Stimulated activated CD4-positive, alpha-beta T cell treated with anti-CD3 and anti-CD28 coated beads, Interleukin-1b, Interleukin-23, amount 100 ng/mL, for 48 hours (primary cell): ENCODE measurements around the gene NMNAT2.
"Not testable (repeated sequence)": the region's sequence is repeated elsewhere in the genome, so short reads cannot be mapped to it uniquely, and the experiment has no call there.

Experiments
- DNase-seq: peaks from one replicate; pipeline ENCODE4 v3.0.0-alpha.2; 2020

Gene NMNAT2

GRCh38 chr1:183417772-183418491 lies at the start of gene NMNAT2:
NMNAT2 (minus strand) TSS chr1:183418380; CDS start chr1:183418267, 113 bp downstream.
- no peak for DNase-seq

GRCh38 chr1:183467687-183468086 lies 49.5 kb upstream of the NMNAT2 start:
- no peak for DNase-seq

- DNase-seq, result no peak
Measured at GRCh38 chr1:183466781-183467180, 48.6 kb upstream of the NMNAT2 start.

- DNase-seq, result no peak
Measured at GRCh38 chr1:183463566-183463965, 45.4 kb upstream of the NMNAT2 start.

- no peak for DNase-seq
Measured at GRCh38 chr1:183461350-183461749, 43.2 kb upstream of the NMNAT2 start.

GRCh38 chr1:183460596-183460995 lies 42.4 kb upstream of the NMNAT2 start:
- no peak for DNase-seq

GRCh38 chr1:183457449-183457848 lies 39.3 kb upstream of the NMNAT2 start:
- no peak for DNase-seq

- no peak for DNase-seq
Measured at GRCh38 chr1:183456826-183457225, 38.6 kb upstream of the NMNAT2 start.

- DNase-seq, result no peak
Measured at GRCh38 chr1:183454377-183454776, 36.2 kb upstream of the NMNAT2 start.

GRCh38 chr1:183450093-183450492 lies 31.9 kb upstream of the NMNAT2 start:
- DNase-seq, result no peak

- DNase-seq, result no peak
Measured at GRCh38 chr1:183449223-183449770, 31.1 kb upstream of the NMNAT2 start.

GRCh38 chr1:183444243-183444642 lies 26.1 kb upstream of the NMNAT2 start:
- no peak for DNase-seq

GRCh38 chr1:183443466-183443865 lies 25.3 kb upstream of the NMNAT2 start:
- no peak for DNase-seq

- DNase-seq, result no peak
Measured at GRCh38 chr1:183443011-183443410, 24.8 kb upstream of the NMNAT2 start.

- DNase-seq, result no peak
Measured at GRCh38 chr1:183438060-183438459, 19.9 kb upstream of the NMNAT2 start.

GRCh38 chr1:183435497-183435896 lies 17.3 kb upstream of the NMNAT2 start:
- DNase-seq, result no peak

GRCh38 chr1:183433703-183434102 lies 15.5 kb upstream of the NMNAT2 start:
- no peak for DNase-seq

GRCh38 chr1:183432548-183432875 lies 14.3 kb upstream of the NMNAT2 start:
- no peak for DNase-seq

- no peak for DNase-seq
Measured at GRCh38 chr1:183431840-183432547, 13.8 kb upstream of the NMNAT2 start.

GRCh38 chr1:183427591-183427990 lies 9.4 kb upstream of the NMNAT2 start:
- not testable (repeated sequence) for DNase-seq

- no peak for DNase-seq
Measured at GRCh38 chr1:183424691-183425090, 6.5 kb upstream of the NMNAT2 start.

GRCh38 chr1:183423541-183423940 lies 5.4 kb upstream of the NMNAT2 start:
- DNase-seq, result no peak

GRCh38 chr1:183419399-183419798 lies 1.2 kb upstream of the NMNAT2 start:
- no peak for DNase-seq

GRCh38 chr1:183418696-183419095 lies 516 bp upstream of the NMNAT2 start:
- DNase-seq, result no peak
